BJ (cell line): ENCODE results near the gene ZNF20. TPM values are rescaled to one million over a fixed set of nuclear protein-coding genes. Genes with fewer than 3 reads are reported as not detected.
A peak's percentile ranks its signal among the peaks of the same experiment; 100 is the strongest.

Experiments
- CTCF ChIA-PET: fragments of 350-600 bp; formaldehyde crosslinking; extraction: SDS; loops from one replicate; lab custom pipeline; 2021; ENCODE audit warnings: antibody characterized with exemption, inconsistent platforms; lab: Yijun Ruan, JAX
- POLR2A ChIA-PET: fragments of 300-600 bp; sonication (Branson Sonifier 250); formaldehyde crosslinking; extraction: SDS; loops from one replicate; lab custom pipeline; 2021; ENCODE audit warnings: antibody characterized with exemption; lab: Charles Lee
- DNase-seq: peaks from one replicate; pipeline ENCODE4 v3.0.0-alpha.2; 2011; ENCODE audit warnings: low read depth
- H3K27me3 ChIP-seq: 2 replicates; pipeline ENCODE4 v1.6.0; 2011; ENCODE audit warnings: low read length; ENCODE audit not compliant: control insufficient read depth, insufficient read depth
- H3K36me3 ChIP-seq: 2 replicates; pipeline ENCODE4 v1.5.1; 2011; ENCODE audit warnings: low read length; ENCODE audit not compliant: control insufficient read depth, insufficient read depth
- H3K4me3 ChIP-seq: 2 replicates; pipeline ENCODE4 v1.5.1; 2011; ENCODE audit warnings: low read depth, mild to moderate bottlenecking, control low read depth, low read length
- CTCF ChIP-seq: IDR thresholded peaks from 2 replicates; pipeline ENCODE4 v1.5.1; 2011; ENCODE audit warnings: low read depth, mild to moderate bottlenecking, control low read depth, inconsistent platforms, low read length, moderate library complexity; ENCODE audit not compliant: insufficient read depth
- polyA plus RNA-seq: library from polyadenylated mRNA; depleted of rRNA; stranded (reverse); fragments of >200 nt; gene quantifications from 2 replicates; pipeline ENCODE4 v1.2.3, GENCODE V29; 2011

ZNF20 gene
- polyA plus RNA-seq, 1 experiment, result 2.1 TPM

DNA sequence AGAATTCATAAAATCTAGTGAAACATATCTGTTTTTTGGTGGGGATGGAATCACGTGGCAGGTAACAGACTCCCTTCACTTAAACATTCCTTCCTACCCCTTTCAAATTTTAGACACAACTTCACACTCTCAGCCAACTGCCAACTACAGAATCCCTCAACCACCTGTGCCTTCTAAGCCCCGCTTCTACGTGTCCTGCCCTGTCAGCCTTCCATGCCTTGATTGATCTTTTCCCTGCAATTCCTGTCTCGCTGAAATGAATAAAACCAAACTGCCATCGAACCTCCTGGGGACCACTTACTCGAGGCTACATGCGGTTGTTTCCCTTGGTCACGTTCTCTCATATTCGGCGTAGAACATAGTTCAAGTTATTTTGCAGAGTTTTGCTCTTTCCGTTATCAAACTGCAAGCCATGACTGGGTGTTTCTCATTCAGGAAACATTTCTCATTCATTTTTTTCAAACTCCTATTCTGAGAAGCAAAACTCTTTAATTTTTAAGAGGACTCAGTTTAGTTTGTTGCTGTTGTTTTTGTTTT is 15.2 kb upstream of the ZNF20 start:
- POLR2A ChIA-PET, result no interaction called here
- no peak for TF ChIP-seq CTCF
- peak overlapping the region; percentile 67 for H3K4me3 ChIP-seq
- no peak for DNase-seq
- H3K27me3 ChIP-seq, result no peaks in the 10 kb centered on the region
- H3K36me3 ChIP-seq, result peaks cover 3% of the 10 kb centered on the region; the same call in 1 of the 2 replicates
- CTCF ChIA-PET, result interaction anchor here (1.1 to 2.2 kb wide), 2 partner anchors 14 to 274 kb away, joined by 3 to 16 read pairs; partner anchors contain the start of gene ZNF20

DNA sequence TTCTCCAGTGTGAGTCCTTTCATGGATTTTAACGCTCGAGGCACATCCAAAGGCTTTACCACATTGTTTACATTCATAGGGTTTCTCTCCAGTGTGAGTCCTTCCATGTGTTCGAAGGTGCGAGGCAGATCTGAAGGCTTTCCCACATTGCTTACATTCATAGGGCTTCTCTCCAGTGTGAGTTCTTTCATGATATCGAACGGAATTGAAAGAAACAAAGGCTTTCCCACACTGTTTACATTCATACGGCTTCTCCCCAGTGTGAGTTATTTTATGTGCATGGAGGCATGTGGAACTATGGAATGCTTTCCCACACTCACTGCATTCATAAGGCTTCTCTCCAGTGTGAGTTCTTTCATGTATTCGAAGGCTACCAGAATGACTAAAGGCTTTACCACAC is 5.2 kb upstream of the ZNF20 start:
- TF ChIP-seq CTCF, result no peak
- no peak for DNase-seq
- Histone ChIP-seq H3K4me3 (no peak overlapping the region), H3K27me3 (no peaks in the 10 kb centered on the region), H3K36me3 (peaks cover 13% of the 10 kb centered on the region)
- CTCF ChIA-PET, result no interaction called here
- POLR2A ChIA-PET, result no interaction called here

- DNase-seq, result no peak
- Histone ChIP-seq H3K4me3 (no peak overlapping the region), H3K27me3 (no peaks in the 10 kb centered on the region), H3K36me3 (peaks cover 16% of the 10 kb centered on the region)
- ChIA-PET CTCF (interaction anchor here (0.6 to 6.2 kb wide), 24 partner anchors 9 to 344 kb away, joined by 3 to 70 read pairs (median 6); partner anchors contain the start of genes ZNF491, ZNF625, ZNF700 and ZNF763), POLR2A (no interaction called here)
- TF ChIP-seq CTCF, result no peak
Observed at GRCh38 chr19:12141405-12141736, 1.2 kb upstream of the ZNF20 start.

- TF ChIP-seq CTCF, result peak; percentile 93
- ChIA-PET POLR2A (interaction anchor here (0.8 kb wide), 2 partner anchors 16 to 81 kb away, joined by 3 to 4 read pairs; partner anchors contain the start of gene ZNF625), CTCF (interaction anchor here (0.6 to 6.2 kb wide), 35 partner anchors 9 to 581 kb away, joined by 3 to 70 read pairs (median 4); partner anchors contain the start of genes ZNF136, ZNF491, ZNF625 and ZNF700)
- peak overlapping the region; percentile 78 for H3K4me3 ChIP-seq
- DNase-seq, result peak; percentile 25
- no peaks in the 10 kb centered on the region for H3K27me3 ChIP-seq
- peaks cover 11% of the 10 kb centered on the region for H3K36me3 ChIP-seq
Observed at GRCh38 chr19:12140545-12141404, 625 bp upstream of the ZNF20 start.

GRCh38 chr19:12139269-12139668 is 881 bp downstream of the ZNF20 start:
- Histone ChIP-seq H3K27me3 (no peaks in the 10 kb centered on the region), H3K36me3 (peaks cover 7% of the 10 kb centered on the region), H3K4me3 (peak overlapping the region; percentile 78)
- no peak for TF ChIP-seq CTCF
- no peak for DNase-seq
- ChIA-PET CTCF (interaction anchor here (1.2 to 6.2 kb wide), 5 partner anchors 11 to 87 kb away, joined by 3 to 70 read pairs (median 11); no protein-coding TSS in a partner anchor), POLR2A (no interaction called here)
